Esophagus (tissue), 2 donors: ENCODE measurements around the gene TBL3. TPM values are rescaled to one million over a fixed set of nuclear protein-coding genes. Genes with fewer than 3 reads are reported as not detected.
A peak's percentile ranks its signal among the peaks of the same experiment; 100 is the strongest.

Experiments used
- H3K27ac ChIP-seq, 2 donors: one replicate each; pipeline ENCODE4 v1.5.1; 2013; ENCODE audit warnings: low read depth in 2 of 2, mild to moderate bottlenecking in 2 of 2, inconsistent platforms in 1 of 2, low read length in 1 of 2, moderate library complexity in 1 of 2
- H3K27me3 ChIP-seq, 2 donors: one replicate each; pipeline ENCODE4 v1.6.1; 2013; ENCODE audit warnings: low read length in 2 of 2, control low read depth in 1 of 2, mild to moderate bottlenecking in 1 of 2; ENCODE audit not compliant: insufficient read depth in 2 of 2, control insufficient read depth in 1 of 2
- H3K36me3 ChIP-seq, 2 donors: one replicate each; pipeline ENCODE4 v1.6.1; 2013; ENCODE audit warnings: low read length in 1 of 2; ENCODE audit not compliant: control insufficient read depth in 2 of 2, insufficient read depth in 2 of 2
- H3K4me1 ChIP-seq, 2 donors: one replicate each; pipeline ENCODE4 v1.6.1; 2013; ENCODE audit warnings: low read length in 1 of 2; ENCODE audit not compliant: control insufficient read depth in 2 of 2, insufficient read depth in 2 of 2
- H3K4me3 ChIP-seq, 2 donors: one replicate each; pipeline ENCODE4 v1.5.1; 2013; ENCODE audit warnings: low read length in 2 of 2, mild to moderate bottlenecking in 2 of 2, low read depth in 1 of 2, moderate library complexity in 1 of 2
- H3K9me3 ChIP-seq, 2 donors: one replicate each; pipeline ENCODE4 v1.6.1; 2013; ENCODE audit warnings: mild to moderate bottlenecking in 2 of 2, low read depth in 1 of 2, low read length in 1 of 2, moderate library complexity in 1 of 2; ENCODE audit not compliant: control insufficient read depth in 2 of 2, insufficient read depth in 1 of 2
- WGBS, 2 donors: extraction: QIAGEN DNeasy Blood & Tissue Kit; methylation state at CpG; one replicate each; pipeline ENCODE4 v1.1.7; 2013; 5-methylcytosine and 5-hydroxymethylcytosine counted together
- polyA plus RNA-seq, 2 donors: library from polyadenylated mRNA; stranded (reverse); fragments of 200-250 nt; gene quantifications; one replicate each; pipeline ENCODE4 v1.2.3, GENCODE V29; 2013
- donor health status: healthy with polysubstance abuse.
- donor health status: Bipolar disorder and iron deficiency.

TBL3 gene
- 10 to 100 TPM; 56.6 to 59.0 TPM for polyA plus RNA-seq

DNA sequence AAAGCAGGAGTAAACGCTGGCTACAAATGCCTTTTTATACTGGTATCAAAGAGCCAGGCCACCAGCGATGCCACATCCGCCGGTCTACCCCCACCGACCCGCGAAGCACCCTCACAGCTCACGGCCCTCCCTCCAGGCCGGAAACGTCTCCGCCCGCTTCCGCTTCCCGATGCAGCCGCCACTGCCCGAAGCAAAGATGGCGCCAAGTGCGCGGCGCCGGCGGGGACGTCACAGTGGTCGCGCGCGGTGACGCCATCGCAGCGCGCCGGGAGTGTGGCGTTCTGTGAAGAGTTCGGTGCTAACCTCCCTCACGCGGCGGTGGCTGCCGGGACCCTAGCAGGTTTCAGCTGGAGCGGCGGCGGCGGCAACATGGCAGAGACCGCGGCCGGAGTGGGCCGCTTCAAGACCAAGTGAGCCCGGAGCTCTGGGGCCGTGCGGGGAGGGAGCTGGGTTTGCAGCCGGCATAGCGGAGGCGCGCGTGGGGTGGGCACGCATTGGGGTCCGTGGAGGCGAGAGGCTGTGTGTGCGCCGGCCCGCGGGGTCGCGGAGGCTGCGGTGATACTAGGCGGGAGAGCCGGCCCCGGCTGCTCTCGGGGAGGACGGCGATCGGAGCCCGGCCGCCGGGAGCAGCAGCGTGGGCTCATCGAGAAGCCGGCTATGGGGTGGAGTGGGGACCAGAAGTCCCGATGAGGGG is at the start of gene TBL3:
TSS of gene TBL3 (plus strand) at position 258 of the 694 bp plus-strand sequence. CDS start at position 370, 112 bp downstream.
- peaks cover 0 to 30% of the 10 kb centered on the region in 2 donors for H3K36me3 ChIP-seq
- no peaks in the 10 kb centered on the region for H3K9me3 ChIP-seq
- peak within 1 kb of the TSS; percentile 97 to 99 for H3K27ac ChIP-seq
- H3K4me1 ChIP-seq = peaks cover 4 to 14% of the 10 kb centered on the region in 2 donors
- 0 to 1% methylated on average over 78 of the region's 78 CpGs for WGBS, 2 donors
- peak within 1 kb of the TSS; percentile 89 to 100 for H3K4me3 ChIP-seq
- H3K27me3 ChIP-seq = peaks cover 0 to under 1% of the 10 kb centered on the region in 2 donors

DNA sequence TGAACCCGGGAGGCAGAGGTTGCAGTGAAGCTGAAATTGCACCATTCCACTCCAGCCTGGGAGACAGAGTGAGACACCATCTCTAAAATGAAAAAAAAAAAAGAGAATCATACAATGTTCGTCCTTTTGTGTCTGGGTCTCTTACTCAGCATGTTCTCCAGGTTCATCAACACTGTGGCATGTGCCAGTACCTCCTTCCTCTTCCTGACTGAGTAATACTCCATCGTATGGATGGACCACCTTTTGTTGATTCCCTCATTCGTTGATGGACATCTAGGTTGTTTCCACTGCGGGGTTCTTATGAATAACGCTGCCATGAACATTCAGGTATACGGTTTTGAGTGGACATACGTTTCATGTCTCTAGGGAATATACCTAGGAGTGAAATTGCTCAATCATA is 49.5 kb upstream of the TBL3 start:
- Histone ChIP-seq H3K27me3 (peaks cover 0 to 17% of the 10 kb centered on the region in 2 donors), H3K27ac (no peak overlapping the region), H3K36me3 (no peaks in the 10 kb centered on the region), H3K4me1 (peaks cover 14% of the 10 kb centered on the region in 2 donors), H3K4me3 (no peak overlapping the region), H3K9me3 (peaks cover 0 to 2% of the 10 kb centered on the region in 2 donors)
- WGBS, 2 donors = 83% methylated on average over 8 of the region's 8 CpGs

DNA sequence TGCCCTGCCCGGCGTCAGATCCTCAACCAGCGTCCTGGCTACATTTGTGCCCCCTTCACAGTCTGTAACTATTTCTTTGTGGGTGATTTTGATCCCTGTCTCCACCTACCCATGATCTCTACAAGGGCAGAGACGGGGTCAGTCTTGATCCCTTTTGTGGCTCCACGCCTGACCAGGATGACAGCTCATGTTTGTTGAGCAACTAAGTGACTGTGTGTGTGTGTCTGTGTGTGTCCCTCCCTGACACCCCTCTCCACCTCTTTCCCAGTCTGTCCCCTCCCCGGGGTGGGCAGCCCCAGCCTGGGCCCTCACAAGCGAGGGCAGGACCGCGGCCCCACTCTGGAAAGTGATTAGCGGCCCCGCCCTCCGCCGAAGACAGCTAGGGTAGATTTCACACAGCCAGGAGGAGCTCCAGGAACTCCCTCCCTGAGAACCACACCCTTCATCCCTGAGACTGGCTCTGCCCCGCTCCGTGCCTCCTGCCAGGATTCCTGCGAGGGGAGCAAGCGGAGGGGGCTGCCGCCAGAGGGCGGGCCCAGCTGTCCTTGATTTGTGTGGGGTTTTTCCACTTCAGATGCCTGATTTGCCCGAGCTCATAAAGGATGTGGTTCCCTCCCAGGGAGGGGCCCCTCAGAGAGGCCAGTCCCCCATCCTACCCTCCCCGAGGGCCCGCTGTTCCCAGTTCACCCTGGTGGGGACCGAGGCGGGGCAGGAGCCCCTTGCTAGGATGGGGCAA is 48.4 kb upstream of the TBL3 start:
- H3K9me3 ChIP-seq = peaks cover 0 to 2% of the 10 kb centered on the region in 2 donors
- peaks cover 10 to 14% of the 10 kb centered on the region in 2 donors for H3K4me1 ChIP-seq
- H3K36me3 ChIP-seq = no peaks in the 10 kb centered on the region
- WGBS, 2 donors = 14 to 17% methylated on average over 24 of the region's 24 CpGs
- peak overlapping the region in 1 of 2 donors; percentile 0 for H3K27ac ChIP-seq
- H3K4me3 ChIP-seq = no peak overlapping the region
- H3K27me3 ChIP-seq = peaks cover 0 to 10% of the 10 kb centered on the region in 2 donors

DNA sequence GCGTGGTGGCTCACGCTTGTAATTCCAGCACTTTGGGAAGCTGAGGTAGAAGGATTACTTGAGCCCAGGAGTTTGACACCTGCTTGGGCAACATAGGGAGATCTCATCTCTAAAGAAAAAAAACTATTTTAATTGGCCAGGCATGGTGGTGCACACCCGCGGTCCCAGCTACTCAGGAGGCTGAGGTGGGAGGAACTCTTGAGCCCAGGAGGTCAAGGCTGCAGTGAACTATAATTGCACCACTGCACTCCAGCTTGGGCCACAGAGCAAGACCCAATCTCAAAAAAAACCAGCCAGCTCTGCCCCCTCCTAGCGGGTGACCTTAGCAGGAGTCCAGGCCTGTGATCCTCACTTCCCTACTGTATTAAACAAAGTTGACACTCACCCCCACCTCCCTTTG is 47.8 kb upstream of the TBL3 start:
- Histone ChIP-seq H3K9me3 (peaks cover 0 to 2% of the 10 kb centered on the region in 2 donors), H3K27me3 (peaks cover 0 to 10% of the 10 kb centered on the region in 2 donors), H3K36me3 (no peaks in the 10 kb centered on the region), H3K4me1 (peaks cover 7 to 11% of the 10 kb centered on the region in 2 donors), H3K27ac (no peak overlapping the region), H3K4me3 (no peak overlapping the region)
- 63 to 70% methylated on average over 5 of the region's 5 CpGs for WGBS, 2 donors

DNA sequence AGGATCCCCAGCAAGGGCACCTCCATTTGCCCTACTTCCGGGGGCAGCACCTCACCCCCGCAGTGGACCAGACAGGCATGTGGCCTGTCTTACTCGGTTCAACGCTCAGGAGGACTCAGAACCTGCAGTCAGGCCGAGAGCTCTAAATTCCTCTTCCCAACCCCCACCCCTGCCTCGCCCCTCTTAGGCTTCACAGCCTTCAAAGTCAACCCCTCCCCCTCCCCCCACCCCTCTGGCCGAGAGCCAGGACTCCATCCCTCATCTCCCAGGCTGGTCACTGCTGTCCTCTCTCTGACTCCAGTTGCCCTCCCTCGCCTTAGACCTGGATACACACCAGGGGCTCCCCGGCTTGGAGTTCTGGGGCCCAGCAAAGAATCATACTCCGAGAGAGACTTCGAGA is 45.6 kb upstream of the TBL3 start:
- 60 to 79% methylated on average over 10 to 11 of the region's 11 CpGs for WGBS, 2 donors
- H3K27ac ChIP-seq = no peak overlapping the region
- no peaks in the 10 kb centered on the region for H3K9me3 ChIP-seq
- H3K36me3 ChIP-seq = no peaks in the 10 kb centered on the region
- H3K4me3 ChIP-seq = no peak overlapping the region
- peaks cover 3 to 14% of the 10 kb centered on the region in 2 donors for H3K4me1 ChIP-seq
- no peaks in the 10 kb centered on the region for H3K27me3 ChIP-seq

DNA sequence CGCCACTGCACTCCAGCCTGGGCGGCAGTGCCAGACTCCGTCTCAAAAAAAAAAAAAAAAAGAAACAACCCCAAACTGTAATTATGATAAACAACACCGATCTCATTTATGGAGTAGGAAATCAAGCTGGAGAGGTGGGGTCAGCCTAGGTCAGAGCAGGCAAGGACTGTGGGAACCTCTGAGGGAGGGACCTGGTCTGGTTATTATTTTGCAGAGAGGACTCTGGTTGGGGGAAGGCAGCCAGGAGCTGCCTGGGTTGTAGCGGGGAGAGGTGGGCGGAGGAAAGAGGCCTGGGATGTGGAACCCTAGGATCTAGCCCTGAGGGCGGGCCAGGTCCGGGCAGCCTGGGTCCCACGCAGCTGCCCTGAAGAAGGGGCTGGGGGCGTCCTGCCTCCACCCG is 42.7 kb upstream of the TBL3 start:
- peak overlapping the region; percentile 52 to 54 for H3K4me3 ChIP-seq
- H3K4me1 ChIP-seq = peaks cover 0 to 8% of the 10 kb centered on the region in 2 donors
- no peaks in the 10 kb centered on the region for H3K9me3 ChIP-seq
- no peaks in the 10 kb centered on the region for H3K36me3 ChIP-seq
- WGBS, 2 donors = 11 to 18% methylated on average over 8 to 11 of the region's 11 CpGs
- no peaks in the 10 kb centered on the region for H3K27me3 ChIP-seq
- H3K27ac ChIP-seq = peak overlapping the region; percentile 47 to 48

DNA sequence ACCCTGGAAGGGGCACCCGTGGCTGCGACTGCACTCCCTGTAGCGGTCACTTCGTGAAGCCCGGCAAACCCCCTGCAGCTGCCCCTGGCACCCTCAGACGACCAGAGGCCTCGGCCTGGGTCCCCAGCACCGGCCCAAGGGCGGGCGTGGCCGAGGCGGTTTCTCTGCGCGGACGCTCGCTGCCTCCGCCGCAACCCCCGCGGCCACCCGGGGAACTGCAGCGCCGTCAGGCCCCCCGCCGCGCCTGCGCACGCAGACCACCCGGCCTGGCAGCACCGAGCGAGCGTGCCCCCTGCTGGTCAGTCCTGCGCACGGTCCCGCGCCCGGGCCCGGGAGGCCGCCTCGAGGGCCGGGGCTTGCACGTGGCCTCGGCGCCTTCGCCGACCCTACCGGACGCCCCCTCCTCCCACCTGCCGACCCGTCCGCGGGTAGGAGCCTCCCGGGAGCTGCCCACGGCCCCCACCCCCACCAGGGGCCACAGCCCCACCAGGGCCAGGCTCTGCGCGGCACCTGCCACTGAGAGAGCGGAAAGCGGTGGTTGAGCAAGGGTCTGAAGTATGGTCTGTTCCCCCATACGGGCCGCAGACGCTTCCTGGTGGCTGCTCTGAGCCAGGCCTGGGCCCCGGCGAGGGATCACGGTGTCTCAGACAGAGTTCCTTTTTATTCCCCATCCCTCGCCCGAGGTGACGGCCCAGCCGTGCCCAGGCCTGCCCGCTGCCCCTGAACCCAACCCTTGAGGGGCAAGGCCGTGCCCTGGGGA is 42.1 kb upstream of the TBL3 start:
- Histone ChIP-seq H3K4me1 (peaks cover 0 to 8% of the 10 kb centered on the region in 2 donors), H3K36me3 (no peaks in the 10 kb centered on the region), H3K9me3 (no peaks in the 10 kb centered on the region), H3K4me3 (peak overlapping the region; percentile 52 to 54), H3K27ac (peak overlapping the region; percentile 47 to 48), H3K27me3 (no peaks in the 10 kb centered on the region)
- WGBS, 2 donors = 9 to 11% methylated on average over 64 to 70 of the region's 70 CpGs

DNA sequence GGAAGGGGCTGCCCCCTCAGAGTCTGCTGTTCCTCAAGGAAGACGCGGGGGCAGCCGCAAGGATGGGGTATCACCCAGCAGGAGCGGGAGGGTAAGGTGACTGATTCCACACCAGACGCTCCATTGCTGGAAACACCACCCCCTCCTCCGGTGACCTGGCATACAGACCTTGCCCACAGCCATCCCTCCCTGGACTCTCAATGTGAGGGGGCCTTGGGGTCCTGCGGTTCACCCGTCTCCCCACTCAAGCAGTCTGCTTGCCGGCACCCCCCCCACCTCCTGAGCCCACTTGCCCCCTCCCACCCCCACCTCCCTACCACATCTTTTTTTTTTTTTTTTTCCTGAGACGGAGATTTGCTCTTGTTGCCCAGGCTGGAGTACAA is 41.5 kb upstream of the TBL3 start:
- Histone ChIP-seq H3K27ac (no peak overlapping the region), H3K36me3 (no peaks in the 10 kb centered on the region), H3K4me1 (peaks cover 0 to 8% of the 10 kb centered on the region in 2 donors), H3K9me3 (no peaks in the 10 kb centered on the region), H3K4me3 (no peak overlapping the region), H3K27me3 (no peaks in the 10 kb centered on the region)
- WGBS, 2 donors = 62 to 63% methylated on average over 10 of the region's 10 CpGs
